Panc1 (cell line): ENCODE results near the gene E2F1. TPM values are rescaled to one million over a fixed set of nuclear protein-coding genes. Genes with fewer than 3 reads are reported as not detected.

Experiments
- ATAC-seq: fragments of 200-7000 bp; cut with Tn5 transposase; 2 replicates; pipeline ENCODE4 v1.9.1; 2020; ENCODE audit warnings: mild to moderate bottlenecking, moderate library complexity
- BruUV-seq: library from RNA; stranded (reverse); fragments of 400-500 nt; replicated peaks from 2 replicates; lab custom pipeline; 2021; lab: Mats Ljungman, UMichigan
- CTCF ChIA-PET: fragments of 300-600 bp; sonication (Branson Sonifier 250); formaldehyde crosslinking; loops from one replicate; lab custom pipeline; 2022; ENCODE audit warnings: antibody characterized with exemption; lab: Charles Lee
- POLR2A ChIA-PET: fragments of 300-600 bp; sonication (Branson Sonifier 250); formaldehyde crosslinking; loops from one replicate; lab custom pipeline; 2022; ENCODE audit warnings: antibody characterized with exemption; lab: Charles Lee
- DNase-seq: peaks from one replicate; pipeline ENCODE4 v3.0.0-alpha.2; 2010; ENCODE audit warnings: low read depth, low spot score
- H3K27ac ChIP-seq: 2 replicates; pipeline ENCODE4 v1.5.1; 2011; ENCODE audit warnings: mild to moderate bottlenecking, low read length, inconsistent platforms
- H3K27me3 ChIP-seq: fragments of 200-500 bp; sonication (Bioruptor generic); 2 replicates; pipeline ENCODE4 v1.6.0; 2014; ENCODE audit warnings: low read length, inconsistent platforms; ENCODE audit not compliant: control insufficient read depth, insufficient read depth
- H3K36me3 ChIP-seq: fragments of 200-500 bp; sonication (Bioruptor generic); 2 replicates; pipeline ENCODE4 v1.5.1; 2014; ENCODE audit warnings: inconsistent platforms, mild to moderate bottlenecking, low read length, moderate library complexity; ENCODE audit not compliant: control insufficient read depth, insufficient read depth
- H3K4me1 ChIP-seq: 2 replicates; pipeline ENCODE4 v1.5.1; 2011; ENCODE audit warnings: inconsistent platforms, mild to moderate bottlenecking, low read length, moderate library complexity; ENCODE audit not compliant: control insufficient read depth, insufficient read depth
- H3K4me3 ChIP-seq, 2 experiments: 2 replicates each; pipeline ENCODE4 v1.5.1; 2011 to 2012; ENCODE audit warnings: low read depth in 2 of 2, low read length in 2 of 2, mild to moderate bottlenecking in 2 of 2, inconsistent platforms in 1 of 2, moderate library complexity in 1 of 2
- H3K9me3 ChIP-seq: fragments of 200-500 bp; sonication (Bioruptor generic); 2 replicates; pipeline ENCODE4 v1.5.1; 2014; ENCODE audit warnings: low read depth, mild to moderate bottlenecking, inconsistent platforms, low read length, moderate library complexity; ENCODE audit not compliant: control insufficient read depth, insufficient read depth
- CTCF ChIP-seq: fragments of 450-650 bp; IDR thresholded peaks from 2 replicates; pipeline ENCODE4 v1.5.1; 2017; ENCODE audit warnings: mild to moderate bottlenecking
- POLR2AphosphoS5 ChIP-seq: IDR thresholded peaks from 2 replicates; pipeline ENCODE4 v1.6.1; 2012; ENCODE audit warnings: mild to moderate bottlenecking, low read depth, low read length, moderate library complexity
- REST ChIP-seq, 2 experiments: IDR thresholded peaks; 2 replicates each; pipeline ENCODE4 v1.6.1; 2011 to 2012; ENCODE audit warnings: low read depth in 2 of 2, control low read depth in 1 of 2, low read length in 1 of 2, mild to moderate bottlenecking in 1 of 2, moderate library complexity in 1 of 2; ENCODE audit not compliant: insufficient read depth in 1 of 2
- SIN3A ChIP-seq: IDR thresholded peaks from 2 replicates; pipeline ENCODE4 v1.6.1; 2012; ENCODE audit warnings: low read depth, mild to moderate bottlenecking, low read length, moderate library complexity, borderline replicate concordance; ENCODE audit not compliant: insufficient read depth
- TCF7L2 ChIP-seq: IDR thresholded peaks from 2 replicates; pipeline ENCODE4 v1.6.1; 2011; ENCODE audit warnings: mild to moderate bottlenecking, low read depth, low read length, inconsistent platforms
- in situ Hi-C: cut with HindIII; loops from 2 replicates; pipeline ENCODE4 v1.10.0; 2016; ENCODE audit warnings: low sequenced_read_pairs, low pct_unique_long_range_greater_than_20kb
- intact Hi-C: fragments of 100-400 bp; cut with micrococcal nuclease; formaldehyde crosslinking; loops from one replicate; pipeline ENCODE4 v1.10.0; 2022; ENCODE audit not compliant: unreplicated experiment
- total RNA-seq: library from RNA; stranded (reverse); gene quantifications from one replicate; pipeline ENCODE4 v1.2.1, GENCODE V29; 2021; ENCODE audit not compliant: unreplicated experiment

Gene E2F1
- total RNA-seq, 1 experiment from 2014 or later: 64.2 TPM

GRCh38 chr20:33645072-33645358 is 41.2 kb downstream of the E2F1 start:
- TF ChIP-seq SIN3A (no peak), REST (IDR thresholded peaks at IDR 0.05; ENCODE audit: insufficient read depth in 1 of 2, low read depth in 2 of 2, low read length in 1 of 2) (no peak), POLR2AphosphoS5 (no peak), CTCF (no peak), TCF7L2 (no peak)
- in situ Hi-C loops: no loop called here
- intact Hi-C loops: no loop called here
- H3K27ac ChIP-seq: no peak overlapping the region
- H3K4me3 ChIP-seq: no peak overlapping the region
- BruUV-seq: no TSS peak
- ATAC-seq (no peak), DNase-seq (no peak)
- peaks cover 15% of the 10 kb centered on the region for H3K4me1 ChIP-seq
- ChIA-PET POLR2A (no interaction called here), CTCF (no interaction called here)
- H3K36me3 ChIP-seq: no peaks in the 10 kb centered on the region; the same call in 1 of the 2 replicates
- H3K9me3 ChIP-seq: no peaks in the 10 kb centered on the region
- H3K27me3 ChIP-seq: no peaks in the 10 kb centered on the region

- DNase-seq (no peak), ATAC-seq (no peak)
- no peak for TF ChIP-seq TCF7L2
- no peak for TF ChIP-seq SIN3A
- TF ChIP-seq CTCF: no peak
- no peak for TF ChIP-seq REST (IDR thresholded peaks at IDR 0.05; ENCODE audit: insufficient read depth in 1 of 2, low read depth in 2 of 2, low read length in 1 of 2)
- no peak for TF ChIP-seq POLR2AphosphoS5
- no peaks in the 10 kb centered on the region; the same call in 1 of the 2 replicates for H3K36me3 ChIP-seq
- no peaks in the 10 kb centered on the region for H3K9me3 ChIP-seq
- no peaks in the 10 kb centered on the region for H3K27me3 ChIP-seq
- ChIA-PET POLR2A (no interaction called here), CTCF (no interaction called here)
- H3K4me3 ChIP-seq: no peak overlapping the region
- in situ Hi-C loops (no loop called here), intact Hi-C loops (no loop called here)
- peaks cover 15% of the 10 kb centered on the region for H3K4me1 ChIP-seq
- BruUV-seq: no TSS peak
- H3K27ac ChIP-seq: no peak overlapping the region
Measured at GRCh38 chr20:33644313-33645071, 41.7 kb downstream of the E2F1 start.
